Measurements from ENCODE around the gene LRGUK. TPM values are rescaled to one million over a fixed set of nuclear protein-coding genes. Genes with fewer than 3 reads are reported as not detected.

The LRGUK gene
- total and polyA plus RNA-seq, 2 experiments from 2014 or later, result 2.4 to 7.1 TPM

DNA sequence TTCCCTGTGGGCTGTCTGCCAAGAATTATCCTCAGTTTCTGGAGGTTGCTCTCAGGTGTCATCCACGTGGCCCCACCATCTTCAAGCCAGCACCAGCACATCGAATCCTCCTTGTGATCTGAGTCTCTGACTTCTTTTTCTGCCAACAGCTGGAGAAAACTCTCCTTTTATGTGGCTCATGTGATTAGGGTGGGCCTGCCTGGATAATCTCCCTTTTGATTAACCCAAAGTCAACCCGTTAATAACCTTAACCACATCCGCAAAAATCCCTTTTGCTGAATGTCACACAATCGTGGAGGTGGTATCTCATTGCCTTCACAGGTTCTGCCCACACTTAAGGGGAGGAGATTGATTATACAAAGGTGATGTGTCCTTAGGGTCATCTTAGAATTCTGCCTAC is 73.8 kb downstream of the LRGUK start (continued):
- no peak for TF ChIP-seq ZNF331 (CRISPR knock-in tag; IDR thresholded peaks at IDR 0.05; ENCODE audit: low read depth)
- TF ChIP-seq EZH2phosphoT487 (IDR thresholded peaks at IDR 0.05; ENCODE audit: unreplicated experiment), result no peak
- TF ChIP-seq ZNF114 (CRISPR knock-in tag; IDR thresholded peaks at IDR 0.05), result no peak
- no peak for TF ChIP-seq CREB1 (CRISPR knock-in tag; IDR thresholded peaks at IDR 0.05; ENCODE audit: low read depth)
- TF ChIP-seq, protein P1, sequence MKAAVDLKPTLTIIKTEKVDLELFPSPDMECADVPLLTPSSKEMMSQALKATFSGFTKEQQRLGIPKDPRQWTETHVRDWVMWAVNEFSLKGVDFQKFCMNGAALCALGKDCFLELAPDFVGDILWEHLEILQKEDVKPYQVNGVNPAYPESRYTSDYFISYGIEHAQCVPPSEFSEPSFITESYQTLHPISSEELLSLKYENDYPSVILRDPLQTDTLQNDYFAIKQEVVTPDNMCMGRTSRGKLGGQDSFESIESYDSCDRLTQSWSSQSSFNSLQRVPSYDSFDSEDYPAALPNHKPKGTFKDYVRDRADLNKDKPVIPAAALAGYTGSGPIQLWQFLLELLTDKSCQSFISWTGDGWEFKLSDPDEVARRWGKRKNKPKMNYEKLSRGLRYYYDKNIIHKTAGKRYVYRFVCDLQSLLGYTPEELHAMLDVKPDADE (IDR thresholded peaks at IDR 0.05), result no peak
- no peak for TF ChIP-seq POLR2AphosphoS5 (IDR thresholded peaks at IDR 0.05; ENCODE audit: low read depth)

DNA sequence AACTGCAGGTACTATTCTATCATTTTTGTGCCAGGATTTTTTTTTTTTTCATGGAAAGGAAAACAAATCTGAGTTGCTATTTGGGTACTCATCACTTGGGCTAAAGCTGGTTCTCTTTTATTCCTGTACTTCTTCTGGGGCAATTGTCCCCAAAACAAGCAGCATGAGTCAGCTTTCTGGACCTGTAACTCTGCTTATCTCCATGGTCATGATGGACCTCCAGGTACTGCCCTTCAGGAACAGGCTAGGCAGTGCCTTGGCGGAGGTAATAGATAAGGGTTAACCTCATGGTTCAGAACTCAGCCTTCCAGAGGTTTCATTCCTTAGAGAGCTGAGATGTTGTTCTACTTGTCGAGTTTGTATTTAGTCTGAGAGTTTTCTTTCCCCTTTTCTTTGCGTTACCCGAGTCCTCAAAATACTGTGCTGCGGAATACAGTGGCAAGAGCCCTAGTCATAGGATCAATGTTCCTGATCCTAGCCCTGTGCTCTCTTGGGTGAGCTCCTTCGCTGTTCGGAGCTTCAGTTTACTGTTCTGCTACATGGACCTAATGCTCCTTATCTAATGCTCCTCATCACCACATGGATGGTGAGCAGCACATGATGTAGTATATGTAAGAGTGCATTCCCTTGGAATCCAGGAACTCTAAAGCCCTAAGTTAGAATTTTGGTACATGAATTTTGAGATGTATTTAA is 74.6 kb downstream of the LRGUK start:
- H3K27ac ChIP-seq (ENCODE audit: low read depth), result no peak overlapping the region
- H3F3A ChIP-seq (replicated peaks; ENCODE audit: low read depth), result no peaks in the 10 kb centered on the region
- no peak overlapping the region for H3K4me2 ChIP-seq
- DNase-seq (ENCODE audit: low spot score) (no peak), ATAC-seq (no peak)
- H3K9me2 ChIP-seq (ENCODE audit: insufficient read depth), result no peaks in the 10 kb centered on the region
- peaks cover 1% of the 10 kb centered on the region for H3K27me3 Mint-ChIP-seq (ENCODE audit: insufficient read depth, low read depth, poor library complexity)
- no peak overlapping the region for H3K27ac Mint-ChIP-seq
- peaks cover 7% of the 10 kb centered on the region; the same call in 2 of the 3 replicates for H3K36me3 Mint-ChIP-seq (ENCODE audit: low read depth)
- peaks cover 14% of the 10 kb centered on the region for H3K4me1 Mint-ChIP-seq
- no peaks in the 10 kb centered on the region for H3K27me3 ChIP-seq (ENCODE audit: insufficient read depth)
- H3K9me3 Mint-ChIP-seq, result no peaks in the 10 kb centered on the region
- H3K4me3 Mint-ChIP-seq, result no peak overlapping the region
- H3K36me3 ChIP-seq (ENCODE audit: insufficient read depth), result peaks cover 6% of the 10 kb centered on the region; the same call in 1 of the 2 replicates
- H3K4me1 ChIP-seq (ENCODE audit: insufficient read depth), result peaks cover 5% of the 10 kb centered on the region; the same call in 1 of the 2 replicates
- H2AFZ ChIP-seq, result no peak overlapping the region
- no peaks in the 10 kb centered on the region for H4K20me1 ChIP-seq (replicated peaks; ENCODE audit: insufficient read depth)
- no peak overlapping the region for H3K4me3 ChIP-seq
- no peaks in the 10 kb centered on the region for H3K79me2 ChIP-seq (replicated peaks; ENCODE audit: insufficient read depth)
- TF ChIP-seq EZH2 (IDR thresholded peaks at IDR 0.05; ENCODE audit: low read depth, unreplicated experiment) (no peak), CREB1 (CRISPR knock-in tag; IDR thresholded peaks at IDR 0.05; ENCODE audit: low read depth) (no peak), ZNF331 (CRISPR knock-in tag; IDR thresholded peaks at IDR 0.05; ENCODE audit: low read depth) (no peak), POLR2AphosphoS5 (IDR thresholded peaks at IDR 0.05; ENCODE audit: low read depth) (no peak), STAT1 (IDR thresholded peaks at IDR 0.05; ENCODE audit: unreplicated experiment) (no peak), EZH2phosphoT487 (IDR thresholded peaks at IDR 0.05; ENCODE audit: unreplicated experiment) (no peak)
- TF ChIP-seq, protein P1 (IDR thresholded peaks at IDR 0.05), result no peak
- TF ChIP-seq, protein P2, sequence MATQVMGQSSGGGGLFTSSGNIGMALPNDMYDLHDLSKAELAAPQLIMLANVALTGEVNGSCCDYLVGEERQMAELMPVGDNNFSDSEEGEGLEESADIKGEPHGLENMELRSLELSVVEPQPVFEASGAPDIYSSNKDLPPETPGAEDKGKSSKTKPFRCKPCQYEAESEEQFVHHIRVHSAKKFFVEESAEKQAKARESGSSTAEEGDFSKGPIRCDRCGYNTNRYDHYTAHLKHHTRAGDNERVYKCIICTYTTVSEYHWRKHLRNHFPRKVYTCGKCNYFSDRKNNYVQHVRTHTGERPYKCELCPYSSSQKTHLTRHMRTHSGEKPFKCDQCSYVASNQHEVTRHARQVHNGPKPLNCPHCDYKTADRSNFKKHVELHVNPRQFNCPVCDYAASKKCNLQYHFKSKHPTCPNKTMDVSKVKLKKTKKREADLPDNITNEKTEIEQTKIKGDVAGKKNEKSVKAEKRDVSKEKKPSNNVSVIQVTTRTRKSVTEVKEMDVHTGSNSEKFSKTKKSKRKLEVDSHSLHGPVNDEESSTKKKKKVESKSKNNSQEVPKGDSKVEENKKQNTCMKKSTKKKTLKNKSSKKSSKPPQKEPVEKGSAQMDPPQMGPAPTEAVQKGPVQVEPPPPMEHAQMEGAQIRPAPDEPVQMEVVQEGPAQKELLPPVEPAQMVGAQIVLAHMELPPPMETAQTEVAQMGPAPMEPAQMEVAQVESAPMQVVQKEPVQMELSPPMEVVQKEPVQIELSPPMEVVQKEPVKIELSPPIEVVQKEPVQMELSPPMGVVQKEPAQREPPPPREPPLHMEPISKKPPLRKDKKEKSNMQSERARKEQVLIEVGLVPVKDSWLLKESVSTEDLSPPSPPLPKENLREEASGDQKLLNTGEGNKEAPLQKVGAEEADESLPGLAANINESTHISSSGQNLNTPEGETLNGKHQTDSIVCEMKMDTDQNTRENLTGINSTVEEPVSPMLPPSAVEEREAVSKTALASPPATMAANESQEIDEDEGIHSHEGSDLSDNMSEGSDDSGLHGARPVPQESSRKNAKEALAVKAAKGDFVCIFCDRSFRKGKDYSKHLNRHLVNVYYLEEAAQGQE (IDR thresholded peaks at IDR 0.05; ENCODE audit: unreplicated experiment), result no peak
- TF ChIP-seq, protein P3, sequence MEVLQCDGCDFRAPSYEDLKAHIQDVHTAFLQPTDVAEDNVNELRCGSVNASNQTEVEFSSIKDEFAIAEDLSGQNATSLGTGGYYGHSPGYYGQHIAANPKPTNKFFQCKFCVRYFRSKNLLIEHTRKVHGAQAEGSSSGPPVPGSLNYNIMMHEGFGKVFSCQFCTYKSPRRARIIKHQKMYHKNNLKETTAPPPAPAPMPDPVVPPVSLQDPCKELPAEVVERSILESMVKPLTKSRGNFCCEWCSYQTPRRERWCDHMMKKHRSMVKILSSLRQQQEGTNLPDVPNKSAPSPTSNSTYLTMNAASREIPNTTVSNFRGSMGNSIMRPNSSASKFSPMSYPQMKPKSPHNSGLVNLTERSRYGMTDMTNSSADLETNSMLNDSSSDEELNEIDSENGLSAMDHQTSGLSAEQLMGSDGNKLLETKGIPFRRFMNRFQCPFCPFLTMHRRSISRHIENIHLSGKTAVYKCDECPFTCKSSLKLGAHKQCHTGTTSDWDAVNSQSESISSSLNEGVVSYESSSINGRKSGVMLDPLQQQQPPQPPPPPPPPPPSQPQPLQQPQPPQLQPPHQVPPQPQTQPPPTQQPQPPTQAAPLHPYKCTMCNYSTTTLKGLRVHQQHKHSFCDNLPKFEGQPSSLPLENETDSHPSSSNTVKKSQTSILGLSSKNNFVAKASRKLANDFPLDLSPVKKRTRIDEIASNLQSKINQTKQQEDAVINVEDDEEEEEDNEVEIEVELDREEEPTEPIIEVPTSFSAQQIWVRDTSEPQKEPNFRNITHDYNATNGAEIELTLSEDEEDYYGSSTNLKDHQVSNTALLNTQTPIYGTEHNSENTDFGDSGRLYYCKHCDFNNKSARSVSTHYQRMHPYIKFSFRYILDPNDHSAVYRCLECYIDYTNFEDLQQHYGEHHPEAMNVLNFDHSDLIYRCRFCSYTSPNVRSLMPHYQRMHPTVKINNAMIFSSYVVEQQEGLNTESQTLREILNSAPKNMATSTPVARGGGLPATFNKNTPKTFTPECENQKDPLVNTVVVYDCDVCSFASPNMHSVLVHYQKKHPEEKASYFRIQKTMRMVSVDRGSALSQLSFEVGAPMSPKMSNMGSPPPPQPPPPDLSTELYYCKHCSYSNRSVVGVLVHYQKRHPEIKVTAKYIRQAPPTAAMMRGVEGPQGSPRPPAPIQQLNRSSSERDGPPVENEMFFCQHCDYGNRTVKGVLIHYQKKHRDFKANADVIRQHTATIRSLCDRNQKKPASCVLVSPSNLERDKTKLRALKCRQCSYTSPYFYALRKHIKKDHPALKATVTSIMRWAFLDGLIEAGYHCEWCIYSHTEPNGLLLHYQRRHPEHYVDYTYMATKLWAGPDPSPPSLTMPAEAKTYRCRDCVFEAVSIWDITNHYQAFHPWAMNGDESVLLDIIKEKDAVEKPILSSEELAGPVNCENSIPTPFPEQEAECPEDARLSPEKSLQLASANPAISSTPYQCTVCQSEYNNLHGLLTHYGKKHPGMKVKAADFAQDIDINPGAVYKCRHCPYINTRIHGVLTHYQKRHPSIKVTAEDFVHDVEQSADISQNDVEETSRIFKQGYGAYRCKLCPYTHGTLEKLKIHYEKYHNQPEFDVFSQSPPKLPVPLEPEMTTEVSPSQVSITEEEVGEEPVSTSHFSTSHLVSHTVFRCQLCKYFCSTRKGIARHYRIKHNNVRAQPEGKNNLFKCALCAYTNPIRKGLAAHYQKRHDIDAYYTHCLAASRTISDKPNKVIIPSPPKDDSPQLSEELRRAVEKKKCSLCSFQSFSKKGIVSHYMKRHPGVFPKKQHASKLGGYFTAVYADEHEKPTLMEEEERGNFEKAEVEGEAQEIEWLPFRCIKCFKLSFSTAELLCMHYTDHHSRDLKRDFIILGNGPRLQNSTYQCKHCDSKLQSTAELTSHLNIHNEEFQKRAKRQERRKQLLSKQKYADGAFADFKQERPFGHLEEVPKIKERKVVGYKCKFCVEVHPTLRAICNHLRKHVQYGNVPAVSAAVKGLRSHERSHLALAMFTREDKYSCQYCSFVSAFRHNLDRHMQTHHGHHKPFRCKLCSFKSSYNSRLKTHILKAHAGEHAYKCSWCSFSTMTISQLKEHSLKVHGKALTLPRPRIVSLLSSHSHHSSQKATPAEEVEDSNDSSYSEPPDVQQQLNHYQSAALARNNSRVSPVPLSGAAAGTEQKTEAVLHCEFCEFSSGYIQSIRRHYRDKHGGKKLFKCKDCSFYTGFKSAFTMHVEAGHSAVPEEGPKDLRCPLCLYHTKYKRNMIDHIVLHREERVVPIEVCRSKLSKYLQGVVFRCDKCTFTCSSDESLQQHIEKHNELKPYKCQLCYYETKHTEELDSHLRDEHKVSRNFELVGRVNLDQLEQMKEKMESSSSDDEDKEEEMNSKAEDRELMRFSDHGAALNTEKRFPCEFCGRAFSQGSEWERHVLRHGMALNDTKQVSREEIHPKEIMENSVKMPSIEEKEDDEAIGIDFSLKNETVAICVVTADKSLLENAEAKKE (CRISPR knock-in tag; IDR thresholded peaks at IDR 0.05), result no peak
